HepG2 (cell line): ENCODE results near the gene SPATA7. TPM values are rescaled to one million over a fixed set of nuclear protein-coding genes. Genes with fewer than 3 reads are reported as not detected.

ENCODE experiments used
- CBX1 ChIP-seq: IDR thresholded peaks from one replicate; pipeline ENCODE4 v1.6.1; 2016; ENCODE audit warnings: antibody characterized with exemption, low read depth
- HES4 ChIP-seq: sonication (generic); formaldehyde crosslinking; IDR thresholded peaks from 2 replicates; pipeline ENCODE4 v1.9.0; 2021; ENCODE audit warnings: mild to moderate bottlenecking, missing genetic modification reagents, borderline replicate concordance
- HNRNPK ChIP-seq: fragments of 200-400 bp; formaldehyde crosslinking; IDR thresholded peaks from 2 replicates; pipeline ENCODE4 v1.6.1; 2018; ENCODE audit warnings: low read length, low read depth, moderate library complexity, mild to moderate bottlenecking; ENCODE audit not compliant: poor library complexity, severe bottlenecking
- KMT2A ChIP-seq: sonication (generic); formaldehyde crosslinking; IDR thresholded peaks from 2 replicates; pipeline ENCODE4 v1.4.0; 2020; ENCODE audit warnings: missing genetic modification reagents
- PAF1 ChIP-seq: IDR thresholded peaks from 2 replicates; pipeline ENCODE4 v1.6.1; 2016; ENCODE audit warnings: missing genetic modification reagents, missing compliant biosample characterization
- PRPF4 ChIP-seq: fragments of 200-400 bp; formaldehyde crosslinking; IDR thresholded peaks from 2 replicates; pipeline ENCODE4 v1.6.1; 2016; ENCODE audit warnings: low read length, low read depth; ENCODE audit not compliant: poor library complexity, severe bottlenecking
- RFX3 ChIP-seq: IDR thresholded peaks from 2 replicates; pipeline ENCODE4 v1.6.1; 2016; ENCODE audit warnings: missing biosample characterization, missing genetic modification reagents
- RFXANK ChIP-seq: IDR thresholded peaks from 2 replicates; pipeline ENCODE4 v1.6.1; 2016
- SALL2 ChIP-seq: sonication (generic); formaldehyde crosslinking; IDR thresholded peaks from 2 replicates; pipeline ENCODE4 v1.8.1; 2023; ENCODE audit warnings: mild to moderate bottlenecking, missing genetic modification reagents, inconsistent platforms
- SP140L ChIP-seq: sonication (generic); formaldehyde crosslinking; IDR thresholded peaks from 2 replicates; pipeline ENCODE4 v1.4.0; 2020; ENCODE audit warnings: missing genetic modification reagents, borderline replicate concordance
- SP4 ChIP-seq: sonication (generic); formaldehyde crosslinking; IDR thresholded peaks from 2 replicates; pipeline ENCODE4 v1.8.1; 2023; ENCODE audit warnings: mild to moderate bottlenecking, missing genetic modification reagents
- SP5 ChIP-seq: IDR thresholded peaks from 2 replicates; pipeline ENCODE4 v1.6.1; 2016; ENCODE audit warnings: low read depth, borderline replicate concordance
- TAF15 ChIP-seq: fragments of 200-400 bp; formaldehyde crosslinking; IDR thresholded peaks from one replicate; pipeline ENCODE4 v1.6.1; 2018; ENCODE audit warnings: mild to moderate bottlenecking, low read depth, low read length; ENCODE audit not compliant: poor library complexity, severe bottlenecking
- TEAD3 ChIP-seq: optimal IDR thresholded peaks from 2 replicates; pipeline ENCODE3; 2016; ENCODE audit warnings: borderline replicate concordance
- ZBTB38 ChIP-seq: sonication (generic); formaldehyde crosslinking; IDR thresholded peaks from 2 replicates; pipeline ENCODE4 v1.5.1; 2020; ENCODE audit warnings: mild to moderate bottlenecking, missing genetic modification reagents
- ZNF12 ChIP-seq: sonication (generic); formaldehyde crosslinking; IDR thresholded peaks from 2 replicates; pipeline ENCODE4 v1.5.0; 2020; ENCODE audit warnings: missing genetic modification reagents
- ZNF224 ChIP-seq: sonication (generic); formaldehyde crosslinking; IDR thresholded peaks from 2 replicates; pipeline ENCODE4 v1.5.0; 2020; ENCODE audit warnings: mild to moderate bottlenecking, missing genetic modification reagents
- ZNF24 ChIP-seq: fragments of 450-650 bp; IDR thresholded peaks from 2 replicates; pipeline ENCODE4 v1.6.1; 2017; ENCODE audit warnings: antibody characterized with exemption, mild to moderate bottlenecking
- ZNF317 ChIP-seq: sonication (generic); formaldehyde crosslinking; IDR thresholded peaks from 2 replicates; pipeline ENCODE4 v1.5.0; 2020; ENCODE audit warnings: mild to moderate bottlenecking, missing genetic modification reagents
- ZNF562 ChIP-seq: sonication (generic); formaldehyde crosslinking; IDR thresholded peaks from 2 replicates; pipeline ENCODE4 v1.8.0; 2022; ENCODE audit warnings: missing genetic modification reagents, borderline replicate concordance
- ZNF563 ChIP-seq: sonication (generic); formaldehyde crosslinking; IDR thresholded peaks from 2 replicates; pipeline ENCODE4 v1.8.0; 2022; ENCODE audit warnings: mild to moderate bottlenecking, moderate library complexity, missing genetic modification reagents
- ZNF619 ChIP-seq: sonication (generic); formaldehyde crosslinking; IDR thresholded peaks from 2 replicates; pipeline ENCODE4 v1.4.0; 2020; ENCODE audit warnings: mild to moderate bottlenecking, missing genetic modification reagents
- ZNF674 ChIP-seq: sonication (generic); formaldehyde crosslinking; IDR thresholded peaks from 2 replicates; pipeline ENCODE4 v1.5.0; 2020; ENCODE audit warnings: low read depth, mild to moderate bottlenecking, missing genetic modification reagents
- polyA plus RNA-seq, 8 experiments: library from polyadenylated mRNA; depleted of rRNA in 3 of 8; stranded (reverse) in 7 of 8; unstranded in 1 of 8; fragments of >200 nt; fragmentation: Illumina TruSeq in 4 of 8; extraction: Trizol in 4 of 8; gene quantifications; 2 replicates each; pipeline versions ENCODE4 v1.2.1 to v1.2.3, GENCODE V29; 2011 to 2016; ENCODE audit warnings: low read depth in 4 of 8, missing spikeins in 1 of 8, mixed read lengths in 1 of 8; ENCODE audit not compliant: insufficient read depth in 1 of 8
- total RNA-seq, 5 experiments: library from RNA; depleted of rRNA; stranded (reverse); fragments of >200 nt; fragmentation: Illumina TruSeq; extraction: Trizol; gene quantifications; 2 replicates each; pipeline ENCODE4 v1.2.3, GENCODE V29; 2016; ENCODE audit warnings: low read depth in 1 of 5
- TF ChIP-seq, protein P1 (sequence below): IDR thresholded peaks from 2 replicates; pipeline ENCODE4 v1.6.1; 2018; ENCODE audit warnings: missing genetic modification reagents
- TF ChIP-seq, protein P2 (sequence below): IDR thresholded peaks from 2 replicates; pipeline ENCODE4 v1.4.0; 2020; ENCODE audit warnings: mild to moderate bottlenecking, missing genetic modification reagents
- TF ChIP-seq, protein P3 (sequence below): sonication (generic); formaldehyde crosslinking; IDR thresholded peaks from 2 replicates; pipeline ENCODE4 v1.5.0; 2020; ENCODE audit warnings: missing genetic modification reagents

The SPATA7 gene
- total and polyA plus RNA-seq, 2 of the 13 experiments (the other 11 are each of a cell fraction or from before 2014, with no cell fraction given), result 3.6 to 5.5 TPM

DNA sequence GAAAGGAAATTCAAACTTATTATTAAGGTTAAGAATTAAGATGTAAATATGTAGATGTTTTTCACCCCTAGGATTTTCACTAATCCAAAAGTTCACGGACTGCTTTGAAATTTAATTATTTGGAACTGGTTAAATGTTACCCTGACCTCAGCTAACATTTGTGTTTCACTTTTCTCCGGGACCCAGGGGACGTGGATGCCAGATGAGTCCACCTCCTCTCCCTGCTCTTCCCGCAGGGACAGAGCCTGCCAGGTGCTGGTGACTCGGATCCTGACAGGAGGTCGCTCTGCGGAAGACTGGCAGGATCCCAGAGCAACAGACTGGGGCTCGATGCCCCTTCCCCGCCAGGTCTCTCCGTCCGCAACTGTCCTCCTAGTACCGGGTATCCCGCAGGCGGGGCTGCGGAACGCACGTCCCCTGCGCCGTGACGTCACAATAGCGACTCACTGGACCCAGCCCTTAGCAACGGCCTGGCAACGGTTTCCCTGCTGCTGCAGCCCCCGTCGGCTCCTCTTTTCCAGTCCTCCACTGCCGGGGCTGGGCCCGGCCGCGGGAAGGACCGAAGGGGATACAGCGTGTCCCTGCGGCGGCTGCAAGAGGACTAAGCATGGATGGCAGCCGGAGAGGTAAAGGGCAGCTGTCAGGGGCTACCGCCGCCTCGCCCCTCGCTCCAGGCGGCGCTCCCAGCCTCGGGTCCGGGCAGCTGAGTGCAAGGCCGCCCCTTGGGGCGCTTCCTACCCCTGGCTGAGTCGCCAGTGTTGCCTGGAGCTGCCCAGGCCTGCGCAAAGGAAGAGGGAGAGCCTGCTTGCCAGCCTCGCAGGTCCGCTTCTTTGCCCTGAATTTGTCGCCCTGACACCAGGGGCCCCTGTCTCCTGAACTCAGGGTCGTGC, at the start of gene SPATA7 (continued):
- TF ChIP-seq, protein P1, sequence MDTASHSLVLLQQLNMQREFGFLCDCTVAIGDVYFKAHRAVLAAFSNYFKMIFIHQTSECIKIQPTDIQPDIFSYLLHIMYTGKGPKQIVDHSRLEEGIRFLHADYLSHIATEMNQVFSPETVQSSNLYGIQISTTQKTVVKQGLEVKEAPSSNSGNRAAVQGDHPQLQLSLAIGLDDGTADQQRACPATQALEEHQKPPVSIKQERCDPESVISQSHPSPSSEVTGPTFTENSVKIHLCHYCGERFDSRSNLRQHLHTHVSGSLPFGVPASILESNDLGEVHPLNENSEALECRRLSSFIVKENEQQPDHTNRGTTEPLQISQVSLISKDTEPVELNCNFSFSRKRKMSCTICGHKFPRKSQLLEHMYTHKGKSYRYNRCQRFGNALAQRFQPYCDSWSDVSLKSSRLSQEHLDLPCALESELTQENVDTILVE, result peak; percentile 20; the same call in 1 of the 2 replicates
- TF ChIP-seq ZNF24, result no peak
- TF ChIP-seq KMT2A (CRISPR knock-in tag), result peak; percentile 88
- no peak for TF ChIP-seq SP4 (CRISPR knock-in tag)
- 0 out of 2 replicates have a peak, but pooled peaks have one; percentile 62 for TF ChIP-seq ZNF224 (CRISPR knock-in tag)
- TF ChIP-seq ZNF674 (CRISPR knock-in tag), result no peak
- no peak; the same call in 1 of the 2 replicates for TF ChIP-seq SALL2 (CRISPR knock-in tag)
- peak; percentile 86 for TF ChIP-seq RFX3
- no peak for TF ChIP-seq ZNF12 (CRISPR knock-in tag)
- peak; percentile 80; the same call in 1 of the 2 replicates for TF ChIP-seq ZNF619 (CRISPR knock-in tag)
- TF ChIP-seq SP140L (CRISPR knock-in tag), result no peak
- TF ChIP-seq ZBTB38, result peak; percentile 44; the same call in 1 of the 2 replicates
- TF ChIP-seq PRPF4, result no peak
- TF ChIP-seq CBX1, result no peak
- peak; percentile 80 for TF ChIP-seq TEAD3 (CRISPR knock-in tag)
- TF ChIP-seq HNRNPK, result no peak
- TF ChIP-seq TAF15, result no peak
- no peak for TF ChIP-seq RFXANK
- TF ChIP-seq, protein P2, sequence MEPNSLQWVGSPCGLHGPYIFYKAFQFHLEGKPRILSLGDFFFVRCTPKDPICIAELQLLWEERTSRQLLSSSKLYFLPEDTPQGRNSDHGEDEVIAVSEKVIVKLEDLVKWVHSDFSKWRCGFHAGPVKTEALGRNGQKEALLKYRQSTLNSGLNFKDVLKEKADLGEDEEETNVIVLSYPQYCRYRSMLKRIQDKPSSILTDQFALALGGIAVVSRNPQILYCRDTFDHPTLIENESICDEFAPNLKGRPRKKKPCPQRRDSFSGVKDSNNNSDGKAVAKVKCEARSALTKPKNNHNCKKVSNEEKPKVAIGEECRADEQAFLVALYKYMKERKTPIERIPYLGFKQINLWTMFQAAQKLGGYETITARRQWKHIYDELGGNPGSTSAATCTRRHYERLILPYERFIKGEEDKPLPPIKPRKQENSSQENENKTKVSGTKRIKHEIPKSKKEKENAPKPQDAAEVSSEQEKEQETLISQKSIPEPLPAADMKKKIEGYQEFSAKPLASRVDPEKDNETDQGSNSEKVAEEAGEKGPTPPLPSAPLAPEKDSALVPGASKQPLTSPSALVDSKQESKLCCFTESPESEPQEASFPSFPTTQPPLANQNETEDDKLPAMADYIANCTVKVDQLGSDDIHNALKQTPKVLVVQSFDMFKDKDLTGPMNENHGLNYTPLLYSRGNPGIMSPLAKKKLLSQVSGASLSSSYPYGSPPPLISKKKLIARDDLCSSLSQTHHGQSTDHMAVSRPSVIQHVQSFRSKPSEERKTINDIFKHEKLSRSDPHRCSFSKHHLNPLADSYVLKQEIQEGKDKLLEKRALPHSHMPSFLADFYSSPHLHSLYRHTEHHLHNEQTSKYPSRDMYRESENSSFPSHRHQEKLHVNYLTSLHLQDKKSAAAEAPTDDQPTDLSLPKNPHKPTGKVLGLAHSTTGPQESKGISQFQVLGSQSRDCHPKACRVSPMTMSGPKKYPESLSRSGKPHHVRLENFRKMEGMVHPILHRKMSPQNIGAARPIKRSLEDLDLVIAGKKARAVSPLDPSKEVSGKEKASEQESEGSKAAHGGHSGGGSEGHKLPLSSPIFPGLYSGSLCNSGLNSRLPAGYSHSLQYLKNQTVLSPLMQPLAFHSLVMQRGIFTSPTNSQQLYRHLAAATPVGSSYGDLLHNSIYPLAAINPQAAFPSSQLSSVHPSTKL (CRISPR knock-in tag), result no peak; the same call in 1 of the 2 replicates
- 0 out of 2 replicates have a peak, but pooled peaks have one; percentile 33 for TF ChIP-seq ZNF317 (CRISPR knock-in tag)
- peak; percentile 86; the same call in 1 of the 2 replicates for TF ChIP-seq ZNF563 (CRISPR knock-in tag)
- no peak for TF ChIP-seq ZNF562 (CRISPR knock-in tag)
- TF ChIP-seq, protein P3, sequence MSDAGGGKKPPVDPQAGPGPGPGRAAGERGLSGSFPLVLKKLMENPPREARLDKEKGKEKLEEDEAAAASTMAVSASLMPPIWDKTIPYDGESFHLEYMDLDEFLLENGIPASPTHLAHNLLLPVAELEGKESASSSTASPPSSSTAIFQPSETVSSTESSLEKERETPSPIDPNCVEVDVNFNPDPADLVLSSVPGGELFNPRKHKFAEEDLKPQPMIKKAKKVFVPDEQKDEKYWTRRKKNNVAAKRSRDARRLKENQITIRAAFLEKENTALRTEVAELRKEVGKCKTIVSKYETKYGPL (CRISPR knock-in tag), result no peak
- no peak for TF ChIP-seq HES4
- peak; percentile 64; the same call in 1 of the 2 replicates for TF ChIP-seq SP5 (CRISPR knock-in tag)
- TF ChIP-seq PAF1 (CRISPR knock-in tag), result no peak
